GM19328 (cell line): ENCODE results near the gene TAF3.
"Not testable (repeated sequence)": the region's sequence is repeated elsewhere in the genome, so short reads cannot be mapped to it uniquely, and the experiment has no call there.

Source experiments
- ATAC-seq: cut with Tn5 transposase; IDR thresholded peaks from one replicate; pipeline ENCODE4 v1.9.1; 2021; ENCODE audit warnings: mild to moderate bottlenecking, moderate library complexity; ENCODE audit not compliant: unreplicated experiment

TAF3 gene

GRCh38 chr10:8023851-8024250 is 205.5 kb downstream of the TAF3 start:
- no peak for ATAC-seq

GRCh38 chr10:8026349-8027259 is 208.3 kb downstream of the TAF3 start:
- no peak for ATAC-seq

GRCh38 chr10:8031211-8031610 is 212.9 kb downstream of the TAF3 start:
- not testable (repeated sequence) for ATAC-seq

GRCh38 chr10:8032558-8032957 is 214.3 kb downstream of the TAF3 start:
- no peak for ATAC-seq

GRCh38 chr10:8033812-8034465 is 215.6 kb downstream of the TAF3 start:
- ATAC-seq = no peak

GRCh38 chr10:8034466-8035005 is 216.2 kb downstream of the TAF3 start:
- no peak for ATAC-seq

- ATAC-seq = no peak
Observed at GRCh38 chr10:8035006-8035640, 216.8 kb downstream of the TAF3 start.

- no peak for ATAC-seq
Observed at GRCh38 chr10:8035641-8036470, 217.6 kb downstream of the TAF3 start.

GRCh38 chr10:8036506-8037198 is 218.3 kb downstream of the TAF3 start:
- no peak for ATAC-seq

GRCh38 chr10:8037199-8037801 is 219.0 kb downstream of the TAF3 start:
- no peak for ATAC-seq

- ATAC-seq = no peak
Observed at GRCh38 chr10:8037941-8038894, 219.9 kb downstream of the TAF3 start.

GRCh38 chr10:8039321-8039881 is 221.1 kb downstream of the TAF3 start:
- ATAC-seq = no peak

- no peak for ATAC-seq
Observed at GRCh38 chr10:8040651-8041050, 222.3 kb downstream of the TAF3 start.

- no peak for ATAC-seq
Observed at GRCh38 chr10:8041284-8041991, 223.1 kb downstream of the TAF3 start.

GRCh38 chr10:8041992-8042720 is 223.9 kb downstream of the TAF3 start:
- no peak for ATAC-seq

- ATAC-seq = no peak
Observed at GRCh38 chr10:8042721-8043568, 224.6 kb downstream of the TAF3 start.
